GM12864 (cell line): Measurements from ENCODE around the gene GM2A.

Experiments used
- DNase-seq: peaks from one replicate; pipeline ENCODE4 v3.0.0-alpha.2; 2011; ENCODE audit warnings: low read depth
- H3K4me3 ChIP-seq: 2 replicates; pipeline ENCODE4 v1.5.1; 2011; ENCODE audit warnings: mild to moderate bottlenecking, low read depth, low read length, control low read depth
- TF ChIP-seq, protein P1 (sequence below): IDR thresholded peaks from 2 replicates; pipeline ENCODE4 v1.5.1; 2011; ENCODE audit warnings: low read depth, mild to moderate bottlenecking, moderate library complexity, low read length, control low read depth, inconsistent platforms; ENCODE audit errors: missing control alignments

GM2A gene

DNA sequence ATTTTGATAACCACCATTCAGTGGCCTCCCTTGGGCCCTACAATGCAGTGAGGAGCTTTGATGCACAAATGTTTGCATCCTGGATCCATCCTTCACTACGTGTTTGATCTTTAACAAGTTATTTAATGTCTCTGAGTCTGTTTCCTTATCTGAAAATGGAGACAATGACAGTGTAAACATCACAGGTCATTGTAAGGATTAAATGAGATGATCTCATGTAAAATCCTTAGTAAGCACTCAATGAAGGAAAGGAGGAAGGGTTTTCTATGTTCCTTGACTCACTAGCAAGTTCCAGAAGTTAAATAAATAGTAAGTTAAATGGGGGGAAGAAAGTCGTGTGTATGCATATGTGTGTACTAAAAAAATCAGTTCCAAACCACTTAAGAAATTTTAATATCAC, 60.4 kb downstream of the GM2A start:
- TF ChIP-seq, protein P1, sequence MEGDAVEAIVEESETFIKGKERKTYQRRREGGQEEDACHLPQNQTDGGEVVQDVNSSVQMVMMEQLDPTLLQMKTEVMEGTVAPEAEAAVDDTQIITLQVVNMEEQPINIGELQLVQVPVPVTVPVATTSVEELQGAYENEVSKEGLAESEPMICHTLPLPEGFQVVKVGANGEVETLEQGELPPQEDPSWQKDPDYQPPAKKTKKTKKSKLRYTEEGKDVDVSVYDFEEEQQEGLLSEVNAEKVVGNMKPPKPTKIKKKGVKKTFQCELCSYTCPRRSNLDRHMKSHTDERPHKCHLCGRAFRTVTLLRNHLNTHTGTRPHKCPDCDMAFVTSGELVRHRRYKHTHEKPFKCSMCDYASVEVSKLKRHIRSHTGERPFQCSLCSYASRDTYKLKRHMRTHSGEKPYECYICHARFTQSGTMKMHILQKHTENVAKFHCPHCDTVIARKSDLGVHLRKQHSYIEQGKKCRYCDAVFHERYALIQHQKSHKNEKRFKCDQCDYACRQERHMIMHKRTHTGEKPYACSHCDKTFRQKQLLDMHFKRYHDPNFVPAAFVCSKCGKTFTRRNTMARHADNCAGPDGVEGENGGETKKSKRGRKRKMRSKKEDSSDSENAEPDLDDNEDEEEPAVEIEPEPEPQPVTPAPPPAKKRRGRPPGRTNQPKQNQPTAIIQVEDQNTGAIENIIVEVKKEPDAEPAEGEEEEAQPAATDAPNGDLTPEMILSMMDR = no peak
- no peak overlapping the region for H3K4me3 ChIP-seq
- no peak for DNase-seq

DNA sequence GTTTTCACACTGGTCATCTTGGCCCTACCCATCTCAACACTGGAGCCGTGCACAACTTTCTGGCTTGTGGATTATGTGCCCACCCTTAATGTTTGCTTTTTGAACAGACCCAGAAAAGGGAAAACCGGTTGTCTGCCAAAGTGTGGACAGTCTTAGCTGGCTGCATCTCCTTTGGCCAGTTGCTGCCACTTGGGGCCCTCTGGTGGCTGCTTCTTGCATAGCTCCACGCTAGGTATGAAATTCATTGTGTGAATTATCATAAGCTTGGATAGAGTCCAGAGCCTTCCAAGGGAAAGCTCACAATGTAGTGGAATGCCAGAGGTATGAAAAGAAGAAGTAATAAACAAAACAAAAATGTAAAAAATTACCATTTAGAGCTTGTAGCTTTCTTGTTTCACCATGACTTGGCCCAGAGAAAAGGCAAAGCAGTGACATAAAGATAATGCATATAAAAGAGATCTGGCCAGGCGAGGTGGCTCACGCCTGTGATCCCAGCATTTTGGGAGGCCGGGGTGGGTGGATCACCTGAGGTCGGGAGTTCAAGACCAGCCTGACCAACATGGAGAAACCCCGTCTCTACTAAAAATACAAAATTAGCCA, 63.1 kb downstream of the GM2A start:
- peak; percentile 10 for DNase-seq
- no peak overlapping the region for H3K4me3 ChIP-seq
- TF ChIP-seq, protein P1 = peak; percentile 89

DNA sequence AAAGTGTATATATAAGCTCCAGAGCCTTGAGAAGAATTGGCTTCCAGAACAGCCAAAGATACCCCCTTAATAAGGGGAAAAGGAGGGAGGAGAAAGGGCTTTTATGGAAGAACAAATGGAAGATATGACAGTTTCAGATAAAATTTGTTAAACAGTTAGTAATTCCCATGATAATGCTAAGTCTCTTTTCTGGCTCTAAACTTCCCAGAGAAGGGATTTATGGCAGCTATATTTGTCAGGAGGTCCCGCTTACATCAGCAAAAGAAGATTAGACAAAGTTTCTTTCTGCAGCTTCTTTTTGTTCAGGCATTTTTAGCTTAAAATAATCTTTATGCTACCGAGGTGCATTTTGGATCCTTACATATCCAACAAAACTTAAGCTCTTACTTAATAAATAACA, 64.9 kb downstream of the GM2A start:
- TF ChIP-seq, protein P1 = no peak

DNA sequence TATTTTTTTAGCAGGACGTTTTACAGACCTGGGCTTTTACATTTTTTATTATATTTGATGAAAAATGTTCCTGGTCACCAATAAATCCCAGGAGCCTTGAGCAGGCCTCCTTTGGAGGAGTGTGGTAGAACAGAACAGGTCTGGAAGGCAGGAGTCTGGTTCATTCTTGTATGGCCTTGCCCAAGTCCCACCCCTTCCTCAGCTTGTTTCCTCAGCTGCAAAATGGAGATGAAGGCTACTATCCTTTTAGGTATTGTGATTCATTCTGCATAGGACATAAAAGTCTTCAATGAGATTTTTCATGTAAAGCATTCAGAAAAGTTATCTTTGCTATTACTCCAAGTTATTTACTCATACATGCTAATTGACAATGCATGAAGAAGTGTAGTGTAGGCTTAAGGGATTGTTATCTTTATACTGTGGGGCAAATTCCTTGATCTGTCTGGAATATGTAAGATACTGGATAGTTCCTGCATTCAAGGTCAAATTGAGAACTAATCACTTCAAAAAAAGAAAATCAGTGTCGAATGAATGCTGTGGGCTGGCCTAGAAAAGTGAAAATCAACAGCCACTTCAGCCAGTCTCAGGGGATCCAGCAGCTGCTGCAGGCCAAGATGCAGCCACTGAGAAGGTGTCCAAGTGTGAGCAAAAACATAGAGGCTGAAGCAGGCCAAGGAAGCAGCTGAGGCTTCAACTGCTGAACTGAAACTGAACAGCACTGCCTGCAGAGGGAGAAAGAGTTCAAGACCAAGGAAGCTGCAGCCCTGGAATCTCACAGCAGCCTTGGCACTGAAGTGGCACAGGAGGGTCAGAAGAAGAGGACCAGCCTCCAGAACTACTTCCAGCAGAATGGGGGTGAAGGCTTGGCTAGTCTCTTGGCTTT, 66.1 kb downstream of the GM2A start:
- TF ChIP-seq, protein P1 = peak; percentile 32
- H3K4me3 ChIP-seq = no peak overlapping the region
- no peak for DNase-seq

More for the DNA sequence above, 64.9 kb downstream of the GM2A start:
- DNase-seq = no peak
- no peak overlapping the region for H3K4me3 ChIP-seq
